AML-193 (cell line): Measurements from ENCODE around the gene LCMT1.
"Not testable (repeated sequence)": the region's sequence is repeated elsewhere in the genome, so short reads cannot be mapped to it uniquely, and the experiment has no call there.

Source experiments
- DNase-seq, 2 experiments: peaks; one replicate each; lab custom pipeline; 2025; lab: John Stamatoyannopoulos, UW

LCMT1 gene

DNA sequence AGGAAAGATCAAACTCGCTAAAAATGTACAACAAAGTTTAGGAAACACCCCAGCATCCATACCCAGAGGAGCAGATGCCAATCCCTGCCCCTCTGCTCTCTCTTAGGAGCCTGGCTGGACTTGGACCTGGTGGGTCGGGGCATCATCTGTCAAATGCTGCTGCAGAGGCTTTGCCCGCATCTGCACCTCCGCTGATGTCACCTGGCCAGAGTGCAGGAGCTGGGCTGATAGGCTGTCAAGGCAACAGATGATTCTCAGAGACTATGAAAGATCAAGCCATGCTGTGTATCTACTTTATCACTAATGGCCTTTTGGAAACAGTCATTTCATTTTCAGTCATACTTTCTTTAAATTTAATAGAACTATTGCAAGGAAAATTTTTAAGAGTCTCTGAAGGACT lies 15.9 kb upstream of the LCMT1 start:
- DNase-seq, result no peak

- DNase-seq, result no peak
These were observed 14.1 kb upstream of the LCMT1 start for GRCh38 chr16:25097276-25097975.

- DNase-seq, result no peak
These were observed 11.0 kb upstream of the LCMT1 start for GRCh38 chr16:25100511-25100910.

GRCh38 chr16:25106567-25107465 lies 4.7 kb upstream of the LCMT1 start:
- peak; percentile 67 to 76 for DNase-seq

DNA sequence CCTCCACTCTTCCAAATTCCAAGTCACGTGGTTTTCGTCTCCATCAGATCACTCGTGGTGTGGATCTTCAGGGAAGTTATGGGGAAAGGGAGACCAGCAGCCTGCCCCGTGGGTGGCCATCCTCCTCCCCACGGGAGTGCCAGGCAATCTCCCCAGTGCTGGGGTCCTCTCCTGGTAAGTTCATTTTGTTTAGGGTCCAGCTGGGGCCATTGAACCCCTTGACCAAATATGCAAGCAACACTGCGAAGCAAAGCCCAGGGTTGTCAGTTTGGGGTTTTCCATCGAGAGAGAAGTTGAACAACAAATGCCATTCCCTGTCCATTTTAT lies 4.1 kb upstream of the LCMT1 start:
- DNase-seq, result no peak

GRCh38 chr16:25108054-25108453 lies 3.5 kb upstream of the LCMT1 start:
- peak in 1 of 2 experiments; percentile 2 for DNase-seq

GRCh38 chr16:25109643-25110042 lies 1.9 kb upstream of the LCMT1 start:
- no peak for DNase-seq

GRCh38 chr16:25110387-25110947 lies 1.1 kb upstream of the LCMT1 start:
- peak in 1 of 2 experiments; percentile 22 for DNase-seq

DNA sequence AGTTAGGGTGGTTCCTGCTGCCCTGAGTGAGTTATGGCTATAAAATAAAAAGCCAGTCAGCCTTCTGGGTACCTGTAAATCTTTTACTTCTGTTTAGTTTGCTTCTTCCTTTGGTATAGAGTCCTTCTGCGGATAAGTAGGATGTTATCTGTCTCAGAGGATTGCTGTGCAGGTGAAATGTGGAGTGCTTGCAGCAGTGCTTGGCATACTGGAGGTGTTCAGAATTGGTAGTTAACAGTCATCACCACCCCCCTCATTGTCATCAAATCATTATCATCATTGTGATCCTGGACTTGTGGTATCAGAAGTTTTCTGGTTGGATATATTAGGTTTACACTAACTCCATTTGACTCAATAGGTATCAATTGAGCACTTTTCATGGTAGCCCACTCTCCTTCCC lies 2.6 kb downstream of the LCMT1 start:
- no peak for DNase-seq

DNA sequence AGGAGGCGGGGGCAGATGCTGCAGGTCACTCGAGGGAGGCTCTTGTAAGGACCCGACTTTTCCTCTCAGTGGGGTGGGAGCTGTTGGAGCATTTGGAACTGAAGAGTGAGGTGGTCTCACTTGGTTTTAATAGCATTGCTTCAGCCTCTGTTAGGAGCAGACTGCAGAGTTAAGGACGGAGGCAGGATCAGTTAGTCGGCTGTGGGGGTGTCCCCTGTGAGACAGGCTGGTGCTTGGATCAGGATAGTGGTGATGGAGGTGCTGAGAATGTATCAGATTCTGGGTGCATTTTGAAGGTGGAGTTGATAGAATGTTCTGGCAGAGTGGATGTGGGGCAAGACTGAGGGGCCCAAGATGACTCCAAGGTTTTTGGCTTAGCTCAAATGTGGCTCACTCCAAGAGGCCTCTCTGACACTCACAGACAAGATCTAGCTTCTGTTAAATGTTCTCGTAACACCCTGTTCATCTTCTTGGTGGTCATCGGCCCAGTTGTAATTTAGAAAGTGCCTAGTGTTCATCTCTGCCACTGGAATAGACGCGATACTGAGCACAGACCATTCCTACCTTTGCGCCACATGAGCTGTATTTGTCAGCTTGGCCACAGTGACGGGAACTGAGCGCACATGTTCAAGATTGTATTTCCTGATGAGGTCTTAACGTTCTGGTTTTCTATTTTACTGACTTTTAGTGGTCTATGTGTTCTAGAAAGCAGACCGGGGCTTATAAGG lies 7.5 kb downstream of the LCMT1 start:
- DNase-seq, result no peak

- no peak for DNase-seq
These were observed 10.5 kb downstream of the LCMT1 start for GRCh38 chr16:25121824-25122600.

DNA sequence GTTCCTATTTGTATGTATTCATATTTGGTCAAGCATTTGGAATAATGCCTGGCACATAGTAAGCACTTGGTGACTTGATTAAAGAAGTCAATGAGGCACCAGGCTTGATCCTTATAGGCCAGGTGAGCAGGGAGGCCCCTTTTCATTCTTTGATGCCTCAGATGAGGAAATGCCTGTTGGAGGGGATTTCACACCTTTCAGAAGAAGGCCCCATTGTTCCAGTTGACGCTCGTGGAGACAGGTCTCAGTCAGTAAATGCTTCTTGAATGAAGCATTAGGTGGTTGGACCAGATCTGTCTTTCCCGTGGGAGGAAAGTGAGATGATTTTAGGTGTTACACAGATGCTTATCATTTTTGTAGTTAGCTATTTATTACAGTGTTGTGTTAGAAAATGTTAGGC lies 13.0 kb downstream of the LCMT1 start:
- no peak for DNase-seq

DNA sequence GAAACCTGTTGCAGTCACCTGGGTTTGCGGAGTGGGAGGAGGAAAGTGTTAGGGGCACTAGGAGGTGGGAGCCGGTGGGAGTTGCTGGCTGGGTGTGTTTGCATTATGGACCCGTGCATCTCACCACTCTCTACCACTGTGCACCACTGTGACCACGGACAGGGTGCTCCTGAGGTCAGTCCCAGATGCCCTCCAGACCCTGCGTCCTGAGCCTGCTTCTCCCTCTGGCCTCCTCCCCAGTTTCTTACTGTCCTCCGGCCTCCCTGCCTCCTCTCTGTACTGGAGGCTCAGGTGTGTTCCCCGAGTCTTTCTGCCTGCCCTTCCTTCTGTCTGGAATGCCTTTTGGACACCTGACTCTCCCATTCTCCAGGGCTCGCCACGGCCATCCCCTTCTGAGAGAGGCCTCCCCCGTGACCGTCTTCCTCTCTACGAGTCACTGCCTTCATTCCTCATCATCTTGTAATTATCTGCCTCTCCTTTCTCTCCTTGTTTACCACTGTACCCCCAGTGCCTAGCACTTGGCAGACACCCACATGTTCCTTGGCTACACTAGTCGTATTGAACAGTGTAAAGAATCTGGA lies 14.6 kb downstream of the LCMT1 start:
- DNase-seq, result not testable (repeated sequence)

- DNase-seq, result peak; percentile 43 to 56
These were observed 15.3 kb downstream of the LCMT1 start for GRCh38 chr16:25126820-25127232.

DNA sequence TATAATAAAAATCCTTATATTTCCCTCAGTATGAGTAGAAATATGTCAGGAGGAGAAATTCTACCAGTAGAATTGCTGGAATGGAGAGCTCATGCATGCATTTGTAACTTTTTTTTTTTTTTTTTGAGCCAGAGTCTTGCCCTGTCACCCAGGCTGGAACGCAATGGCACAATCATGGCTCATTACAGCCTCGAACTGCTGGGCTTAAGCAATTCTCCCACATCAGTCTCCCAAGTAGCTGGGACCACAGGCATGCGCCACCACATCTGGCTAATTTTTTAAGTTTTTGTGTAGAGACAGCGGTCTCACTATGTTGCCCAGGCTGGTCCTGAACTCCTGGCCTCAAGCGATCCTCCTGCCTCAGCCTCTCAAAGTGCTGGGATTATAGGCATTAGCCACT lies 21.2 kb downstream of the LCMT1 start:
- not testable (repeated sequence) for DNase-seq

GRCh38 chr16:25134166-25134700 lies 22.7 kb downstream of the LCMT1 start:
- no peak for DNase-seq

- no peak for DNase-seq
These were observed 23.8 kb downstream of the LCMT1 start for GRCh38 chr16:25135254-25135878.

DNA sequence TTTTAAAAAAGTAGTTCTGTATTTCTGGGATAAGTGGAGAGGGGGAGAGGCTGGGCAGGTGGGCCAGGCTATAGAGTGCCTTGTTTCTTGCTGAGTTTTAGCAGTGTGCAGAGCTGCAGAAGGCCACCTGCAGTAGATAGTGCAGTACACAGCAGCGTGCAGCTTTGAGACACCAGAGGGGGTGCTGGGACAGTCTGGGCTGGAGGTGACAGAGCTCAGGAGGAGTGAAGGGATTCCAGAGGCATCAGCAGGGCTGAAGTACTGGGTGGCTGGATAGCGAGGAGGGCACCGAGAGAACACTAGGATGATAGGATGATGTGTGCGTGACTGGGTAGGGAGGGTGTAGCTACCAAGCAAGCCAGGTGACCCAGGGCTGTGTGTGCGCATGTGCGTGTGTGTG lies 26.6 kb downstream of the LCMT1 start:
- no peak for DNase-seq

DNA sequence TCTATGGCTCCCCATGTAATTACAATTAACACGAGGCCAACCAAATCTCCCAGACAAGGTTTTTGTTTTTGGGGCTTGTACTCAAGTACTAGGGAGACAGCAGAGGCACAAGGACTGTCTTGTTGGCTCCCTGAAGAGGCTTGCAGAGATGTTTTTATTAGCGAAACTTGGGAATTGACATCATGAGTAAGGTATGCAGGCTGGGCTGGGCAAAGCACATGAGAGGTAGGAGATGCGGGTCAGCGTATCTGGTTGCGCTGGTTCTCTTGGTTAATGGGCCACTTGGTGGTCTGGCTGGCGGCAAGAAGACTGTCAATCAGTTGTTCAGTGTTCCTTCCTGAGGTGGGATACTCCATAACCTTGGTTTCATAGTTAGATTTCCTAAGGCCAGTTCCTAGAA lies 28.9 kb downstream of the LCMT1 start:
- DNase-seq, result no peak

DNA sequence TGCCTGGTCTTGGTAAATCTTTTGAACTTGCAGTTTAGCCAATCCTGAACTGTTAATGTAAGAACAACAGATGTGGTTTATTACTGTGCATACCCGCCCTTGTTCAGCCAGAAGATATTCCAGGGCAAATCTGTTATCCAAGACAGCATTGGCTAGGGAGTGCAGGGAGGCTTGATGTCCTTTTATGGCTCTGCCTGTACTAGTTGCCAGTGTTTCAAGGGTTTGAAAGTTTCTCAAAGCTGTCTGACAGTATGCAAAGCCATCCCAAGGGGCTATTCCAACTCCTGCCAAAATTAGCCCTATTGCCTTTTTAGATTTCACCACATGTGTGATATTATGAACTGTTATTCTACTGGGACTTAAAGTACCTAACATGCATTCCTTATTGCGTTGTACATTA lies 30.1 kb downstream of the LCMT1 start:
- DNase-seq, result no peak

DNA sequence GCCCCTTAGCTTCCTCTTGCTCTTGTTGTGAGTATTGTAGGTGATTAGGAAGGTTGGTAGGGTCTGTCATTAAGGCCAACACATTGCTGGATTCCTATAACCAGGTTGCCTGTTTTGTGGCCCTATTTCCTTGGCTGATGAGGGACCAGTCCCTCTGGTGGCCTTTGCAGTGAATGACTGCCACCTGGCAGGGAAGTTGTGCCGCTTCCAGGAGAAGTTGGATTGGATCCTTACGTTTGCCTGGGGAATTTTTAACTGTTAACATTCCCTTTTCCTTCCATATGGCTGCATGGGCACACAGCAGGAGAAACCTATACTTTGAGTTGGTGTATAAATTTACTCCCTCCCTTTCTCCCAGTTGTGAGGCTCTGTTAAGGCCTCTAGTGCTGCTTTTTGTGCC lies 32.4 kb downstream of the LCMT1 start:
- no peak for DNase-seq
